H1 (cell line): ENCODE measurements around the gene SLC22A23. TPM values are rescaled to one million over a fixed set of nuclear protein-coding genes. Genes with fewer than 3 reads are reported as not detected.

Source experiments
- CTCF ChIA-PET: fragments of 300-600 bp; sonication (Branson Sonifier 250); formaldehyde crosslinking; loops from one replicate; lab custom pipeline; 2021; ENCODE audit not compliant: partially characterized antibody; lab: Charles Lee
- POLR2A ChIA-PET: fragments of 300-600 bp; sonication (Branson Sonifier 250); formaldehyde crosslinking; loops from one replicate; lab custom pipeline; 2021; ENCODE audit warnings: inconsistent platforms; ENCODE audit not compliant: partially characterized antibody; lab: Charles Lee
- DNase-seq, 2 experiments: peaks; one replicate each; pipeline versions ENCODE4 v3.0.0 to v3.0.0-alpha.2; 2010 to 2022; ENCODE audit warnings: low spot score in 2 of 2, low read depth in 1 of 2, mixed read lengths in 1 of 2
- FAIRE-seq: peaks from 2 replicates; lab custom pipeline; 2011; peaks lifted over from hg19 to GRCh38; lab: Jason Lieb, UNC
- H2AFZ ChIP-seq: 2 replicates; pipeline ENCODE4 v1.8.1; 2012; ENCODE audit warnings: low read length, inconsistent platforms
- H2AK5ac ChIP-seq: 2 replicates; pipeline ENCODE4 v1.6.1; 2013; ENCODE audit warnings: low read depth, low read length
- H2BK120ac ChIP-seq: replicated peaks from 2 replicates; pipeline ENCODE3; 2013; ENCODE audit warnings: low read depth, low read length, inconsistent platforms
- H2BK12ac ChIP-seq: 2 replicates; pipeline ENCODE4 v1.6.1; 2013; ENCODE audit warnings: low read depth, low read length
- H2BK15ac ChIP-seq: 2 replicates; pipeline ENCODE4 v1.6.1; 2013; ENCODE audit warnings: low read length
- H2BK20ac ChIP-seq: 2 replicates; pipeline ENCODE4 v1.6.1; 2013; ENCODE audit warnings: low read length
- H2BK5ac ChIP-seq: 2 replicates; pipeline ENCODE4 v1.6.1; 2013; ENCODE audit warnings: low read depth, low read length
- H3K14ac ChIP-seq: 2 replicates; pipeline ENCODE4 v1.6.1; 2013; ENCODE audit warnings: inconsistent platforms; ENCODE audit not compliant: insufficient read length
- H3K18ac ChIP-seq: 2 replicates; pipeline ENCODE4 v1.6.1; 2013; ENCODE audit warnings: low read length; ENCODE audit errors: extremely low read depth
- H3K23ac ChIP-seq: 2 replicates; pipeline ENCODE4 v1.6.1; 2013; ENCODE audit warnings: inconsistent platforms; ENCODE audit not compliant: insufficient read length
- H3K23me2 ChIP-seq: 2 replicates; pipeline ENCODE4 v1.6.1; 2013; ENCODE audit warnings: low read depth, low read length
- H3K27ac ChIP-seq: 2 replicates; pipeline ENCODE4 v1.6.1; 2011; ENCODE audit warnings: low read depth, low read length, inconsistent platforms
- H3K27me3 ChIP-seq, 4 experiments: replicated peaks in 1 of 4; 1 replicate in 1 of 4; 2 replicates in 3 of 4; pipeline versions ENCODE4 v1.6.1 to v1.8.1; 2011 to 2013; ENCODE audit warnings: low read length in 3 of 4, mild to moderate bottlenecking in 3 of 4, inconsistent platforms in 2 of 4, mixed read lengths in 2 of 4, moderate library complexity in 1 of 4; ENCODE audit not compliant: control insufficient read depth in 3 of 4, insufficient read depth in 3 of 4; ENCODE audit errors: extremely low read depth in 1 of 4
- H3K36me3 ChIP-seq, 4 experiments: 2 replicates each; pipeline versions ENCODE4 v1.6.1 to v1.8.1; 2011 to 2013; ENCODE audit warnings: mild to moderate bottlenecking in 4 of 4, low read length in 3 of 4, moderate library complexity in 2 of 4, control low read depth in 1 of 4, inconsistent platforms in 1 of 4; ENCODE audit not compliant: insufficient read depth in 4 of 4, control insufficient read depth in 2 of 4
- H3K4ac ChIP-seq: replicated peaks from 2 replicates; pipeline ENCODE3; 2013; ENCODE audit warnings: low read length, low read depth, mixed read lengths, inconsistent platforms; ENCODE audit not compliant: insufficient read length
- H3K4me1 ChIP-seq, 4 experiments: replicated peaks in 1 of 4; 1 replicate in 1 of 4; 2 replicates in 3 of 4; pipeline versions ENCODE4 v1.6.1 to v1.8.1; 2011 to 2013; ENCODE audit warnings: low read length in 3 of 4, inconsistent platforms in 2 of 4, mixed read lengths in 1 of 4; ENCODE audit not compliant: insufficient read depth in 4 of 4, control insufficient read depth in 3 of 4
- H3K4me2 ChIP-seq, 2 experiments: 2 replicates each; pipeline versions ENCODE4 v1.6.1 to v1.8.1; 2011 to 2013; ENCODE audit warnings: low read depth in 2 of 2, low read length in 2 of 2, control low read depth in 1 of 2, inconsistent platforms in 1 of 2, mild to moderate bottlenecking in 1 of 2; ENCODE audit not compliant: insufficient read depth in 1 of 2
- H3K4me3 ChIP-seq, 4 experiments: fragments of 200-600, 300-600 bp in 1 of 4; sonication (generic), shearing (Covaris generic), sonication (Bioruptor Twin) in 1 of 4; 2 replicates each; pipeline versions ENCODE4 v1.5.1 to v1.8.1; 2011 to 2016; ENCODE audit warnings: low read length in 4 of 4, low read depth in 3 of 4, control low read depth in 2 of 4, inconsistent platforms in 2 of 4, mild to moderate bottlenecking in 2 of 4, mixed read lengths in 1 of 4, moderate library complexity in 1 of 4; ENCODE audit not compliant: insufficient read depth in 2 of 4; ENCODE audit errors: extremely low read depth in 1 of 4
- H3K56ac ChIP-seq: replicated peaks from 2 replicates; pipeline ENCODE3; 2013; ENCODE audit warnings: low read depth, mild to moderate bottlenecking, mixed read lengths, low read length, inconsistent platforms; ENCODE audit not compliant: insufficient read length
- H3K79me1 ChIP-seq: 2 replicates; pipeline ENCODE4 v1.6.1; 2013; ENCODE audit warnings: low read depth, low read length, control low read depth
- H3K79me2 ChIP-seq, 2 experiments: 2 replicates each; pipeline versions ENCODE4 v1.6.1 to v1.8.1; 2012 to 2013; ENCODE audit warnings: low read length in 2 of 2, mild to moderate bottlenecking in 2 of 2, inconsistent platforms in 1 of 2; ENCODE audit not compliant: insufficient read depth in 2 of 2, control insufficient read depth in 1 of 2
- H3K9ac ChIP-seq, 4 experiments: replicated peaks in 1 of 4; 1 replicate in 1 of 4; 2 replicates in 3 of 4; pipeline versions ENCODE4 v1.6.1 to v1.8.1; 2011 to 2013; ENCODE audit warnings: low read depth in 3 of 4, low read length in 3 of 4, control low read depth in 2 of 4, mild to moderate bottlenecking in 2 of 4, moderate library complexity in 2 of 4, inconsistent platforms in 1 of 4; ENCODE audit errors: extremely low read depth in 1 of 4
- H3K9me3 ChIP-seq, 2 experiments: 2 replicates each; pipeline versions ENCODE4 v1.6.1 to v1.8.1; 2012 to 2013; ENCODE audit warnings: mild to moderate bottlenecking in 2 of 2, moderate library complexity in 2 of 2, control low read depth in 1 of 2, inconsistent platforms in 1 of 2, low read depth in 1 of 2, low read length in 1 of 2, mixed read lengths in 1 of 2; ENCODE audit not compliant: insufficient read depth in 2 of 2
- H4K20me1 ChIP-seq, 2 experiments: replicated peaks in 1 of 2; 2 replicates each; pipeline versions ENCODE3 to v1.8.1; 2011 to 2013; ENCODE audit warnings: inconsistent platforms in 2 of 2, low read length in 2 of 2, mild to moderate bottlenecking in 1 of 2; ENCODE audit not compliant: insufficient read depth in 2 of 2, control insufficient read depth in 1 of 2
- H4K5ac ChIP-seq: 2 replicates; pipeline ENCODE4 v1.6.1; 2013; ENCODE audit warnings: low read length, low read depth, mixed read lengths, inconsistent platforms; ENCODE audit not compliant: insufficient read length
- H4K8ac ChIP-seq: 2 replicates; pipeline ENCODE4 v1.8.0; 2013; ENCODE audit warnings: mild to moderate bottlenecking, moderate library complexity, low read length, inconsistent platforms; ENCODE audit not compliant: insufficient read depth; ENCODE audit errors: extremely low read depth
- H4K91ac ChIP-seq: replicated peaks from 2 replicates; pipeline ENCODE3; 2013; ENCODE audit warnings: low read length, mixed read lengths, inconsistent platforms; ENCODE audit not compliant: insufficient read length
- BRCA1 ChIP-seq: IDR thresholded peaks from 2 replicates; pipeline ENCODE4 v1.6.1; 2012; ENCODE audit warnings: low read depth, low read length, improper control_type of control experiment
- CEBPB ChIP-seq: IDR thresholded peaks from 2 replicates; pipeline ENCODE4 v1.6.1; 2012; ENCODE audit warnings: low read depth, low read length
- GABPA ChIP-seq: IDR thresholded peaks from 2 replicates; pipeline ENCODE4 v1.6.1; 2011; ENCODE audit warnings: mild to moderate bottlenecking, low read length, moderate library complexity, borderline replicate concordance; ENCODE audit not compliant: insufficient read depth
- HDAC2 ChIP-seq, 2 experiments: fragments of 300-600 bp in 1 of 2; sonication (generic) in 1 of 2; IDR thresholded peaks; 2 replicates each; pipeline ENCODE4 v1.6.1; 2011 to 2012; ENCODE audit warnings: low read depth in 2 of 2, low read length in 2 of 2, mild to moderate bottlenecking in 2 of 2, moderate library complexity in 2 of 2, borderline replicate concordance in 1 of 2, inconsistent platforms in 1 of 2
- JUN ChIP-seq: IDR thresholded peaks from 2 replicates; pipeline ENCODE4 v1.6.1; 2011; ENCODE audit warnings: low read depth, mild to moderate bottlenecking, improper control_type of control experiment, low read length
- MAFK ChIP-seq: IDR thresholded peaks from 2 replicates; pipeline ENCODE4 v1.6.1; 2012; ENCODE audit warnings: low read depth, mild to moderate bottlenecking, improper control_type of control experiment, low read length
- RAD21 ChIP-seq, 2 experiments: IDR thresholded peaks in 1 of 2; conservative IDR thresholded peaks in 1 of 2; 2 replicates each; pipeline ENCODE4 v1.6.1; 2011; ENCODE audit warnings: low read depth in 2 of 2, low read length in 2 of 2, improper control_type of control experiment in 1 of 2, inconsistent platforms in 1 of 2, mild to moderate bottlenecking in 1 of 2, moderate library complexity in 1 of 2
- RBBP5 ChIP-seq: IDR thresholded peaks from 2 replicates; pipeline ENCODE4 v1.7.1; 2012; ENCODE audit warnings: low read depth, mild to moderate bottlenecking, inconsistent platforms, low read length, moderate library complexity, borderline replicate concordance
- RXRA ChIP-seq: IDR thresholded peaks from 2 replicates; pipeline ENCODE4 v1.6.1; 2011; ENCODE audit warnings: low read depth, mild to moderate bottlenecking, low read length, moderate library complexity; ENCODE audit not compliant: insufficient read depth
- WGBS, 2 experiments: shearing (Covaris generic) in 1 of 2; methylation state at CpG; one replicate each; pipeline versions ENCODE4 v1.1.6 to v1.1.7; 2013 to 2015; ENCODE audit warnings: low lambda C conversion rate in 2 of 2, mixed read lengths in 2 of 2, inconsistent platforms in 1 of 2, low coverage in 1 of 2, missing lambda C conversion rate in 1 of 2; ENCODE audit not compliant: insufficient replicate concordance in 2 of 2, insufficient coverage in 1 of 2, insufficient read length in 1 of 2; ENCODE audit errors: extremely low coverage in 1 of 2, missing lambda C conversion rate in 1 of 2; 5-methylcytosine and 5-hydroxymethylcytosine counted together
- polyA plus RNA-seq, 7 experiments: library from polyadenylated mRNA; depleted of rRNA in 3 of 7; stranded (reverse) in 5 of 7; unstranded in 2 of 7; fragments of >200 nt in 5 of 7; fragments of 200-250 nt in 2 of 7; gene quantifications; 1 replicate in 5 of 7; 2 replicates in 1 of 7; 4 replicates in 1 of 7; pipeline versions ENCODE4 v1.2.1 to v1.2.3, GENCODE V29; 2011 to 2013; ENCODE audit warnings: missing spikeins in 2 of 7, mixed read lengths in 2 of 7
- total RNA-seq: library from RNA; stranded (reverse); fragmentation: NEBNext Ultra II Directional; extraction: Animal tissue kit (Norgen Biotek cat#: 25700); gene quantifications from 2 replicates; pipeline ENCODE4 v1.2.1, GENCODE V29; 2021
- TF ChIP-seq, protein P1 (sequence below): IDR thresholded peaks from 2 replicates; pipeline ENCODE4 v1.6.1; 2011; ENCODE audit warnings: low read depth, mild to moderate bottlenecking, low read length; ENCODE audit not compliant: insufficient read depth
- TF ChIP-seq, protein P2 (sequence below): IDR thresholded peaks from 2 replicates; pipeline ENCODE4 v1.6.1; 2012; ENCODE audit warnings: inconsistent platforms

Gene SLC22A23
- total and polyA plus RNA-seq, 2 of the 8 experiments (the other 6 are each of a cell fraction or from before 2014, with no cell fraction given): 9.9 to 38.4 TPM

DNA sequence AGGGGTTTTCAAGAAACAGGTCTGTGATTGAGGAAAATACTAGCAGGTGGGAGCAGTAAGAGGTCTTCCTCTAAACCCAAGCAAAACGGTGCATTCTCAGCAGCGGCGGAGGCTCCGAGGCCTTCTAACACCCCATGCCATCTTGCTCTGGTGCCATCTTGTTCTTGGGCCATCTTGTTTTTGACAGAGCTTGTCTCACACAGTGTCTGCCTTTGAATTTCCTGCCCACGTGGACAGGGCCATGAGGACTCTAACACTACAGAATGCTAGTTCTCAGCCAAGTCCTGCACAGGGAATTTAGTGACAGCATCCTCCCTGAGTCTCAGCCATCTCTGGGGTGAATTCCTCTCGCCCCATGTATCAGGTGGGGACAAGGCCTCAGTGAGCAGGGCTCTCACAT is 121.7 kb downstream of the SLC22A23 start:
- H3K36me3 ChIP-seq: no peaks in the 10 kb centered on the region
- H4K20me1 ChIP-seq: no peaks in the 10 kb centered on the region
- no peak overlapping the region for H4K8ac ChIP-seq
- H2AFZ ChIP-seq: no peak overlapping the region
- POLR2A ChIA-PET: interaction anchor here (1.0 kb wide), 1 partner anchor 18 kb away, joined by 3 read pairs; no protein-coding TSS in a partner anchor
- H3K23me2 ChIP-seq: no peaks in the 10 kb centered on the region
- no peak for FAIRE-seq
- no peak overlapping the region for H3K18ac ChIP-seq
- 91% methylated on average over 6 of the region's 6 CpGs; no CpG with 5 or more reads in 1 of the 2 experiments for WGBS, 2 experiments
- H3K79me2 ChIP-seq: peaks cover 0 to 27% of the 10 kb centered on the region in 2 experiments; a peak in 3 of 4 replicates
- H3K4me1 ChIP-seq: peaks cover 15 to 35% (median 24%) of the 10 kb centered on the region in 4 experiments
- H3K27ac ChIP-seq: no peak overlapping the region
- H2BK12ac ChIP-seq: no peak overlapping the region; the same call in 1 of the 2 replicates
- H2BK20ac ChIP-seq: no peak overlapping the region; the same call in 1 of the 2 replicates
- no peak overlapping the region for H4K91ac ChIP-seq
- 0 out of 2 replicates have a peak overlapping the region, but pooled peaks have one; percentile 13 for H2BK15ac ChIP-seq
- no peak overlapping the region for H3K4me2 ChIP-seq
- peaks cover 10% of the 10 kb centered on the region; the same call in 1 of the 2 replicates for H3K79me1 ChIP-seq
- CTCF ChIA-PET: interaction anchor here (0.8 to 1.4 kb wide), 6 partner anchors 12 to 448 kb away, joined by 3 to 5 read pairs (median 4); no protein-coding TSS in a partner anchor
- H2AK5ac ChIP-seq: 0 out of 2 replicates have a peak overlapping the region, but pooled peaks have one; percentile 1
- no peak overlapping the region for H3K14ac ChIP-seq
- DNase-seq: no peak
- H3K23ac ChIP-seq: no peak overlapping the region
- no peak overlapping the region for H3K56ac ChIP-seq
- no peak overlapping the region for H3K4ac ChIP-seq
- H4K5ac ChIP-seq: no peak overlapping the region
- no peak overlapping the region for H3K9ac ChIP-seq
- H3K4me3 ChIP-seq: no peak overlapping the region
- H3K9me3 ChIP-seq: no peaks in the 10 kb centered on the region
- no peaks in the 10 kb centered on the region for H3K27me3 ChIP-seq
- H2BK5ac ChIP-seq: 0 out of 2 replicates have a peak overlapping the region, but pooled peaks have one; percentile 3
- no peak overlapping the region for H2BK120ac ChIP-seq
- no peak for TF ChIP-seq CEBPB
- TF ChIP-seq, protein P1, sequence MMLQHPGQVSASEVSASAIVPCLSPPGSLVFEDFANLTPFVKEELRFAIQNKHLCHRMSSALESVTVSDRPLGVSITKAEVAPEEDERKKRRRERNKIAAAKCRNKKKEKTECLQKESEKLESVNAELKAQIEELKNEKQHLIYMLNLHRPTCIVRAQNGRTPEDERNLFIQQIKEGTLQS: no peak
- no peak for TF ChIP-seq BRCA1
- TF ChIP-seq GABPA: no peak
- no peak for TF ChIP-seq MAFK
- no peak for TF ChIP-seq JUN
- no peak for TF ChIP-seq HDAC2 (IDR thresholded peaks at IDR 0.05; ENCODE audit: borderline replicate concordance in 1 of 2, low read depth in 2 of 2, low read length in 2 of 2)
- TF ChIP-seq RXRA: no peak
- no peak for TF ChIP-seq RAD21 (IDR thresholded peaks at IDR 0.05 in 1 of 2, conservative IDR thresholded peaks at IDR 0.05 in 1 of 2; ENCODE audit: low read depth in 2 of 2, low read length in 2 of 2)
- TF ChIP-seq, protein P2, sequence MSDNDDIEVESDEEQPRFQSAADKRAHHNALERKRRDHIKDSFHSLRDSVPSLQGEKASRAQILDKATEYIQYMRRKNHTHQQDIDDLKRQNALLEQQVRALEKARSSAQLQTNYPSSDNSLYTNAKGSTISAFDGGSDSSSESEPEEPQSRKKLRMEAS: no peak
- TF ChIP-seq RBBP5: no peak
